KOPT-K1 (cell line): Measurements from ENCODE around the gene SH3PXD2A.
"Not testable (repeated sequence)": the region's sequence is repeated elsewhere in the genome, so short reads cannot be mapped to it uniquely, and the experiment has no call there.

ENCODE experiments used
- H3K27ac ChIP-seq: fragments of 200-600 bp; sonication (generic); 2 replicates; pipeline ENCODE4 v1.5.1; 2016; ENCODE audit warnings: antibody characterized with exemption, mild to moderate bottlenecking, low read depth, low read length; ENCODE audit not compliant: poor library complexity, severe bottlenecking
- H3K36me3 ChIP-seq: fragments of 200-600 bp; sonication (generic); 2 replicates; pipeline ENCODE4 v1.5.1; 2017; ENCODE audit warnings: antibody characterized with exemption, mild to moderate bottlenecking, low read length, moderate library complexity; ENCODE audit not compliant: insufficient read depth
- H3K9me3 ChIP-seq: fragments of 200-600 bp; sonication (generic); 2 replicates; pipeline ENCODE4 v1.5.1; 2017; ENCODE audit warnings: antibody characterized with exemption, low read length, mild to moderate bottlenecking; ENCODE audit not compliant: insufficient read depth, poor library complexity, severe bottlenecking

SH3PXD2A gene

DNA sequence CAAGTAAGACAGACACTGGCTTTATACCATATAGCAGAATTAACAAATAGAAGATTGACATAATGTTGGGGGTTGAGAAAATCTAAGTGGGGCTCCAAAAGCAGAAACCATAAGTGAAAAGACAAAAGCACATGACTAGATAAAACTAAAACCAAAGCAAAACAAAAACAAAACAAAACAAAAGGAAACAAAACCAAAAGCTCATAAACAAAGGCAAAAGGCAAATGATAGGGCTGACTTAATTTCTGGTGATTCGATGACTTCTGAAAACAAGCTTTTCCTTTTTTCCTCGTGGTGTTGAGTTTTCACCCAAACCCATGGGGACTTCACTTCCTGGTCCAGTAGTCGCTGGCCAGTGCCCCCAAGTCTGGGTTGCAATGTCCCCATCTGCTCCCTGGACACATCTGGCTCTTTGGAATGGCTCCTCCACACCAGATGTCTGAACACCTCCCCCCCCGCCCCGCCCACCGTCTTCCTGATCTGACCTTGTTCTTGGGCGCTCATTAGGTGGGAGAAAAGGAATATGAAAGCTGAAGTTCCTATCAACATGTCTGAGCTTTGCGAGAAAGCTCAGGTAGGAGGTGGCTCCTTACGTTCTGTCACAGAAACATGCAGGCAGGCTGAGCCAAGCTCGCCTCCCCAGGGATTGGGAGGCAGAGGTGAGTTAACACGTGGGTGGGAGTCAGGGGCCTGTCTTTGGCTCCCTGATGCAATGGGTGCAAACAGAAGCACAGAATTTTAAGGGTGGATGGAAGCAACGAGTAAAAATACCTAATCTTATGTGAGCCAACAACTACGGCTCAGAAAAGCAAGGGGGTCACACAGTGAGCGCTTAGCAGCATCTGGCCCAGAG is 240.8 kb downstream of the SH3PXD2A start:
- no peaks in the 10 kb centered on the region for H3K9me3 ChIP-seq
- H3K27ac ChIP-seq = no peak overlapping the region
- H3K36me3 ChIP-seq = peaks cover 31% of the 10 kb centered on the region; the same call in 1 of the 2 replicates

DNA sequence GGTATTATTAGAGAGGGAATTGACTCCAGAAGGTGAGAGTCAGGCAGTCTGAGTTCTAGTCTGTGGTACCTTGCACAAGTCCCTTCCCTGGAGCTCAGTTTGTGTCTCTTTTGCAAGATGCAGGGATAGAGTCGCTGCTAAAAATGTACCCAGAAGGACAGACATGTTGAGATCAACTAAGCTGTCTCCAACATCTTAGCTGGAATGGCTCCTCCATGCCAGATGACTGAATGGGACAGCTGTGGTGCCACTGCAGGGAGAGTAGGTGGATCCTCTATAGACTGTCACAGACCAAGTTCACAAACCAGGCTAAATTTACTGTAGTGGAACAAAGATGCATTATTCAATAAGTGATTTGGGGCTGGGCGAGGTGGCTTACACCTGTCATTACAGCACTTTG is 241.8 kb downstream of the SH3PXD2A start:
- Histone ChIP-seq H3K9me3 (no peaks in the 10 kb centered on the region), H3K36me3 (peaks cover 31% of the 10 kb centered on the region; the same call in 1 of the 2 replicates), H3K27ac (no peak overlapping the region)

GRCh38 chr10:103612462-103613365 is 242.7 kb downstream of the SH3PXD2A start:
- Histone ChIP-seq H3K9me3 (no peaks in the 10 kb centered on the region), H3K27ac (no peak overlapping the region), H3K36me3 (peaks cover 31% of the 10 kb centered on the region; the same call in 1 of the 2 replicates)

DNA sequence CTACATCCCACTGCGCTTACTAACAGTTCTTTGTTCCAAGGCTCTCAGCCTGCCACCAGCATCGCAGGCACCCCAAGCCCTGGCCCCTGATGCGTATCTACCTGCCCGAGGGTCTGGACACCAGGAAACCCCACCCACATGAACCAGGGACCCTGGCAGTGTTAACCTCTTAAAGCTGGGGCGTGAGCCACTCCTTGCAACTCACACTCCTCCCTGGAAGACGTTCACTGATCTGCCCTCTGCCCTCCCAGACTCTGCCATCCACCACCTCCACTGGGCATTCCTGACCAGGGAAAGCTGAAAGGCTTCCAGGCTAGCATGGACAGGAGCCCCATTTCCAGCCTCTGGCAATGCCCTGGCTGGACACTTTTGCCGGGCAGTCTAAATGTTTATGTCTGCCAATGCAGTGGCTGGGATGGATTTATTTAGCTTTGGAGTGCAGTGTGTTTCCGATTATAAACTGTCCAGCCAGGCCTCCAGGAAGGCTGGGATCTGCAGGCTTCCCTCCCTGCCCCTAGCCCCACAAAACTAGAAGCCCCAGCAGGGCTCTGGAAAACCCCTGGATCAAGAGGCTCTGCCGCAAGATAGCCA is 244.4 kb downstream of the SH3PXD2A start:
- Histone ChIP-seq H3K36me3 (peaks cover 22% of the 10 kb centered on the region; the same call in 1 of the 2 replicates), H3K27ac (no peak overlapping the region), H3K9me3 (no peaks in the 10 kb centered on the region)

DNA sequence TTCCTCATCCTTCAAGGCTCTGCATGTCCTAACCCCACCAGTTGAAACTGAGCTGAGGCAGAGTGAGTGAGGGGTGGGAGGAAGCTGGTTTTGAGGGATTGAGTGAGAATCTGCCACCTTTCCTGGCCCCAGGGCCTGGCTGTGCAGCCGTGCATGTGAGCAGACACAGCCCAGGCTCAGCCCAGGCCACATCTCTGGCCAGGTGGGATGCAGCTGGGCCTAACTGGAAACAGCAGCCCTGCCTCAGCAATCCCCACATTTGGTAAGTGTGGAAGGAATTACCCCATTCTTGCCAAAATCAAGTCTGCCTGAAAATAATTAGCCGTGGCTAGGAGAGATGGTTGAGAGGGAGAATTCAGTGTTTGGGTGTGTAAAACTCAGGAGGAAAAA is 245.3 kb downstream of the SH3PXD2A start:
- Histone ChIP-seq H3K27ac (no peak overlapping the region), H3K9me3 (no peaks in the 10 kb centered on the region), H3K36me3 (peaks cover 29% of the 10 kb centered on the region; the same call in 1 of the 2 replicates)

DNA sequence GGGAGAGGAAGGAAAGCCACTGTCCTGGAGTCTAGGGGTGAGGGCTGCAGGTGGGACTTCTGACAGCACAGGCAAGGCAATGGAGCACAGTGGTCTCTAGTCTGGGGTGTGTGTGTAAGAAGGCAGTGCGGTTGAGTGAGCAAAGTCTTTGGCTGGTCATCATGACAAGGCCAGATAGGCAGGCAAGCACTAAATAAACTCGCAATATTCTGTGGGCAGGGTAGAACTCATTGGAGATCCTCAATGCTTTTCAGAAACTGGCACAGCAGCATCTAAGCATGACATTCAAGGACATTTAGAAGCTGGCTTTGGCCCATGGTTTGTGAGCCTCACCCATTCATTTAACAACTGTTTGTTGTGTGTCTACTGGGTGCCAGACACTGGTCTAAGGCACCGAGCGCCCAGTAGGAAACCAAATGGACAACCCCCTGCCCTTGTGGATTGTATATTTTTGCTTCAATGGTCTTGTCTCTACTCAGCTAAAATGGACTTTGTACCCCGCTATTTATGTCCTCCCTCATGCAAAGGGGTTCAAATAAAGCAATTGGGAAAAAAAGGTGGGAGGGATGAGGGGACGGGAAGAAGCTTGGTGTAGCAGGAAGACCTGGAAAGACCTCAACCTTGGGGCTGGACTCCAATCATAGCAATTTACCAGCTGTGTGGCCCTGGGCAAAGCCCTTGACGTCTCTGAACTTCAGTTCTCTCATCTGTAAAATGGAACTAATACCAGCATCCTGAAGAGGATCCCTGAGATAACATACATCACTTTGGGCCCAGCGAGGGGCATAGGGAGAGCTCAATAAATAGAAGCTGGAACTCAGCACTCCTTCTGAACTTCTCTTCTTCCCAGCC is 245.9 kb downstream of the SH3PXD2A start:
- Histone ChIP-seq H3K27ac (no peak overlapping the region), H3K9me3 (no peaks in the 10 kb centered on the region), H3K36me3 (peaks cover 35% of the 10 kb centered on the region; the same call in 1 of the 2 replicates)

DNA sequence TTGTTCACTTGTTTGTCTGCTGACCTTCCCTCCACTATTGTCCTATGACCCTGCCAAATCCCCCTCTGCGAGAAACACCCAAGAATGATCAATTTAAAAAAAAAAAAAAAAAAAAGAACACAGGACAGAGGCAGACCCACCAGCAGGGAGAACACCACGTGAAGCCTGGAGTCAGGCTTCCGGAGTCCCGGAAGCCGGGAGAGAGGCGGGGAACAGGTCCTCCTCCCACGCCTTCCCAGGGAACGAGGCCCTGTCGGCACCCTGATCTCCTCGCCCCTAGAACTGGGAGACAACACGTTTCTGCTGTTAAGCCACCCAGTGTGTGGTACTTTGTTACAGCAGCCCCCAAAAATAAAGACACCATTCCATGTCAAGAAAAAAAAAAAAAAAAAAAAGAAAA is 247.3 kb downstream of the SH3PXD2A start:
- H3K27ac ChIP-seq, H3K9me3 ChIP-seq: not testable (repeated sequence)
- peaks cover 36% of the 10 kb centered on the region; the same call in 1 of the 2 replicates for H3K36me3 ChIP-seq

- H3K36me3 ChIP-seq = peaks cover 35% of the 10 kb centered on the region; the same call in 1 of the 2 replicates
- H3K27ac ChIP-seq, H3K9me3 ChIP-seq: not testable (repeated sequence)
Observed at GRCh38 chr10:103607051-103607450, 248.3 kb downstream of the SH3PXD2A start.

GRCh38 chr10:103606097-103606438 is 249.3 kb downstream of the SH3PXD2A start:
- H3K9me3 ChIP-seq, H3K27ac ChIP-seq: not testable (repeated sequence)
- H3K36me3 ChIP-seq = peaks cover 33% of the 10 kb centered on the region; the same call in 1 of the 2 replicates

DNA sequence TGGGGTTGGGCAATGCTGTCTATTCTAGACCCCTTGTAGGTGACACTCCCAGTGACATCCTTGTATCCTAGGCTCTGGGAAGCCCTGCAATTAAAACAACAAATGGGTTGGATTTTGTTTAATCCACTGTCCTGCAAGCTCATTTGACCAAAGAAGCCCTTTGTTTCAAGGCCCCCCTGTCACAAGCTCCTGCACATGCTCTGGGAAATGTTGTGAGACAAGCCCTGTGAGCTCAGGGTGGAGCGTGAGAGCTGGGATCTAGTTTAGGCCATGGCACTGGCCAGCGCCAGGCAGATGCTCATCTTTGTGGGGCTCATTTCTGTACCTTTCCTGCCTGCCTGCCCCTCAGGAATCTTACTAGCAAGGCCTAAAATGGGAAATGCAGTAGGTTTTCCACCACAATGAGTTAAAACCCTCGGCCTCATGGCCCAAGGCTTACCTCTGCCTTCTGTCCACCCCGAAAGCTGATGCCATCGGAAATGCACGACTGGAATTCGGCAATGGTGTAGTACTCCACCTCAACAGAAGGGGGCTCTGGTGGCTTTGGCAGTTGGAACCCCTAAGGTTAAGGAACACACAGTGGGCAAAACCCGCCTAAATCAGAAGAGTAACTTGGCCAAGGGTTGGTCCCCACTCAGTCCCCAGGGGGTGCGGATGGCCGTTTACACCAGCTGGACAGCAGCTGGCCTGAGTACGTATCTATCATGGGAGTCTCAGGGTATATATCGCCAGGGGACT is 249.8 kb downstream of the SH3PXD2A start:
- no peaks in the 10 kb centered on the region for H3K9me3 ChIP-seq
- H3K36me3 ChIP-seq = peaks cover 33% of the 10 kb centered on the region; the same call in 1 of the 2 replicates
- no peak overlapping the region for H3K27ac ChIP-seq

DNA sequence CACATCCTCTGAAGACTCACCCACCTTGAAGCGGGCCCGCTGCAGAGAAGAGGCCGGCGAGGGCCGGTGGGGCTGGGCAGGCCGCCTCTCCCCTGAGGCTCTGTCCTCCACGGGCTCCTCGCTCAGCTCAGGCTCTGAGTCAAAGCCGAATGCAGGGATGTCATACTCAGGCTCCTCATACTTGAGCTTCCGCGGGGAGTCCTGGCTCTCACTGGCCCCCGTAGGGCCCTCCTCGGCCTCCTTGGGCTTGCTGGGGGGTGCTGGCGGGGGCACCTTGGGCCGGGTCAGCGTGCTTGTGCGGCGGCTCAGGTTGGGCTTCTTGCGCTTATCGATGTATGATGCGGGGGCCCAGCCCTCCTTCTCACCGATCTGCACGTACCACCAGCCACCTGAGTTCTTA is 252.0 kb downstream of the SH3PXD2A start:
- peaks cover 33% of the 10 kb centered on the region; the same call in 1 of the 2 replicates for H3K36me3 ChIP-seq
- no peak overlapping the region for H3K27ac ChIP-seq
- H3K9me3 ChIP-seq = no peaks in the 10 kb centered on the region

DNA sequence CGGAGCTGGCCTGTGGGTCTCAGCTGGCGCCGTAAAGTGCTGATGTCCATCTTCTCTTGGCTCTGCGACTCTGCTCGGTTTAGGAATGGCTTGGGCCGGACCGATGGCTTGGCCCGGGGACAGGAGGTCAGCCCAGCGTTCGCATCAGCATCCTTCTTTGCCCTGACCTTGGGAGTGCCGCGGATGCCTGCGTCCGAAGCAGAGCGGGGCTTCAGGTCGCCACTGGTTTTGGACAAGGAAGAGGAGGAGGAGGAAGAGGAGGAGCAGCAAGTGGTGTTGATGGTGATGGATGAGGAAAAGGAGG is 252.6 kb downstream of the SH3PXD2A start:
- Histone ChIP-seq H3K36me3 (peaks cover 33% of the 10 kb centered on the region; the same call in 1 of the 2 replicates), H3K27ac (no peak overlapping the region)

DNA sequence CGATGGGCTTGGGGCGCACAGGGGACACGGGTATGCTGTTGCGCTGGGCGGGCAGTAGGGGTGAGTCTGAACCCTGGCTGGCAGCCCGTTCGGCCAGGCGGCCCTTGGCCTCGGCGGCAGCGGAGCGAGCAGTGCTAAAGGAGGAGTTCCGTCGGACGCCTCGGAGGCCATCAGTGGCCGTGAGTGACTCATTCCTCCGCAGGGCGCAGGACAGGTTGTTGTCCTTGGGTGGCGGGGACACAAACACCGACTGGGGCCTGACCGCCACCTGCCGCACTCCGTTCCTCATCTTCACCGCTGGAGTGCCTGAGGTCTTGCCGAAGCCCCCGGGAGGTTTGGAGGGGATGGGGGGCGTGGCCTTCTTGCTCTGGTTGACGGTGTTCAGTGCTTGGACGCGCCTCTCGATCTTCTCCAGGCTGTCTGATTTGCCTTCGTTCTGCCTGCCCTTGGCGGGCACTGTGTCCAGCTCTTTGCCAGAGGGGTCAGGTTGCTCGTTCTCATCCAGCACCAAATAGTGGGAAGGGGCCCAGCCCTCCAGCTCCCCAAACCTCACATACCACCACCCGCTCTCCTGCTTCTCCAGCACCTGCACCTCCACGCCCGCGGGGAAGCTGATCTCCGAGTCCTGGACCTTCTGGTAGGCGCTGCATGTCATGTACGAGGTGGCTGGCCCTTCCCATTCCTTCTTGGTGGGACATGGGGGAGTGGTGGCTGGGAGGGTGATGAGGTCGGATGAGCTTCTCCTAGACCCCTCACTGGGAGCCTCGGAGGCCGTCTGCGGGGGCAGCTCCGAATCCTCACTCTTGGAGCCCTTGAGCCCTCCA is 253.1 kb downstream of the SH3PXD2A start:
- no peak overlapping the region for H3K27ac ChIP-seq
- peaks cover 33% of the 10 kb centered on the region; the same call in 1 of the 2 replicates for H3K36me3 ChIP-seq
- H3K9me3 ChIP-seq = no peaks in the 10 kb centered on the region

More for the DNA sequence above, 252.6 kb downstream of the SH3PXD2A start:
- no peaks in the 10 kb centered on the region for H3K9me3 ChIP-seq
